Measurements from ENCODE around the gene DAPK1.

The DAPK1 gene

GRCh38 chr9:87556039-87556438 lies 58.4 kb downstream of the DAPK1 start:
- Histone ChIP-seq H3K27ac (ENCODE audit: low read depth, low read length) (no peak overlapping the region), H3K4me1 (ENCODE audit: control insufficient read depth, insufficient read depth, low read length) (peaks cover 32% of the 10 kb centered on the region), H3K36me3 (ENCODE audit: control insufficient read depth, insufficient read depth, low read length) (no peaks in the 10 kb centered on the region), H3K27me3 (ENCODE audit: control insufficient read depth, insufficient read depth, low read length) (no peaks in the 10 kb centered on the region), H3K4me3 (ENCODE audit: low read length) (no peak overlapping the region), H3K9ac (ENCODE audit: low read length) (no peak overlapping the region)

DNA sequence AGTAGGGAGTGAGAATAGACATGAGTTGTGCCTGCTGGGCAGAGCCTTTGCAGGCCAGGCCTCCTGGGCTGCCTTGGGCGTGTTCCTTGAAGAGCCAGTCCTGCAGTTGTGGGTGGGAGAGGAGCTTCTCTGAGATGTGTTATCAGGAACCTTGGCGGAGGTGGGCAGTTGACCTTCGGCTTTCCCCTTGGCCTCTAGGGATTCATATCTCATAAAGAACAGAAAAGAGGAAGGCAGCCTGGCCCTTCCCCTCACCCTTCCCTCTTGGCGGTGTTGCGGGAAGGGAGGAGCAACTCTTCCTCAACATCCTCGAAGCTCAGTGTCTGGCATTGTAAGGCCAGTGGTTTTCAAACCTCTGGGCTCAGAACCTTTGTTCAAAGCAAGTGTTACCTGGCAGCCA lies 59.2 kb downstream of the DAPK1 start:
- H3K9ac ChIP-seq (ENCODE audit: low read length) = no peak overlapping the region

DNA sequence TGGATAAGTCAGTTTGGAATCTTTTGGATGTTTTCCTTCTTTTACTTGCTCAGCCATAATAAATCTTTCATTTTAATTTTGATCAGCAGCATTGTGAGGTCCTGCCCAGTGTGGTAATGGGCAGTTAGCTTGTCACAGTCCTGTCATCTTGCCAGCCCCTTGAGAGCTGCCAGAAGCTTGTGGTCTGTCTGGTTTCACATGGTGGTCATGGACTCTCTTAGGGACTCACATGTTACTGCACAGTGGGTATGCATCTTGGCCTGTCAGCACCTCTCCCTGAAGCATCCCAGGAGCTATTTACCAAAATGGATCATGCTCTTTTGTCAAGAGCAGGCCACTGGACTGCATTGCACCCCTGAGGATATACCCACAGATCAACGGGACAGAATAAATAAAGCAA lies 60.3 kb downstream of the DAPK1 start:
- Histone ChIP-seq H3K36me3 (ENCODE audit: control insufficient read depth, insufficient read depth, low read length) (no peaks in the 10 kb centered on the region), H3K27ac (ENCODE audit: low read depth, low read length) (no peak overlapping the region), H3K4me3 (ENCODE audit: low read length) (no peak overlapping the region), H3K9ac (ENCODE audit: low read length) (no peak overlapping the region), H3K27me3 (ENCODE audit: control insufficient read depth, insufficient read depth, low read length) (no peaks in the 10 kb centered on the region), H3K4me1 (ENCODE audit: control insufficient read depth, insufficient read depth, low read length) (peaks cover 28% of the 10 kb centered on the region)

More for the DNA sequence above, 59.2 kb downstream of the DAPK1 start:
- Histone ChIP-seq H3K4me1 (ENCODE audit: control insufficient read depth, insufficient read depth, low read length) (peaks cover 30% of the 10 kb centered on the region), H3K27me3 (ENCODE audit: control insufficient read depth, insufficient read depth, low read length) (no peaks in the 10 kb centered on the region), H3K27ac (ENCODE audit: low read depth, low read length) (peak overlapping the region; percentile 36), H3K36me3 (ENCODE audit: control insufficient read depth, insufficient read depth, low read length) (no peaks in the 10 kb centered on the region), H3K4me3 (ENCODE audit: low read length) (no peak overlapping the region)

DNA sequence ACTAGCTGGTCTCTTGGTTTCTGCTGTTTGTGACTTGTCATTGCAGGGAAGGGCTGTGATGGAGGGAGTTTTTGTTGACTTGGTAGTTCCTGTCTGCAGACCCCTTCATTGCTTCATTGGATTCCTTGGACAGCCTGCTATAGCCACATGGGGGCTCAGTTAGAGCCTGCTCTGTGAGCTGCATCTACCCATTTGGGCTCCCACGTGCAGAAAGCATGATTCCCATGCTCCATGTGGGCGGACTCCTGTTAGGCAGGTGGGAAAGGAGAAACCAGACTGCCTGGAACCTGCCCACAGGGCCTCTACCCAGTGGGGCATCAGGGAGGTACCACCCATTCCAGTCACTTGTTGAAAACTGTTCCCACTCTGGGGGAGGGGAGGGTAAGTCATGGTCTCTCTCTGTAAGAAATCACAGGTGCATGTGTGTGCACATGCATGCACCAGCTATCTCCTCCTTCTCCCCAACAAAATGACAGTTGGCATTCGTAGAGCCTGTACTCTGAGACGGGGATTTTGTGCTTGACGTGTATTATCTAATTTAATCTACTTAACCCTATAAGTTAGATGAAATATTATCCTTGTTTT lies 61.0 kb downstream of the DAPK1 start:
- Histone ChIP-seq H3K4me3 (ENCODE audit: low read length) (no peak overlapping the region), H3K4me1 (ENCODE audit: control insufficient read depth, insufficient read depth, low read length) (peaks cover 32% of the 10 kb centered on the region), H3K9ac (ENCODE audit: low read length) (no peak overlapping the region), H3K27me3 (ENCODE audit: control insufficient read depth, insufficient read depth, low read length) (no peaks in the 10 kb centered on the region), H3K36me3 (ENCODE audit: control insufficient read depth, insufficient read depth, low read length) (no peaks in the 10 kb centered on the region), H3K27ac (ENCODE audit: low read depth, low read length) (no peak overlapping the region)

DNA sequence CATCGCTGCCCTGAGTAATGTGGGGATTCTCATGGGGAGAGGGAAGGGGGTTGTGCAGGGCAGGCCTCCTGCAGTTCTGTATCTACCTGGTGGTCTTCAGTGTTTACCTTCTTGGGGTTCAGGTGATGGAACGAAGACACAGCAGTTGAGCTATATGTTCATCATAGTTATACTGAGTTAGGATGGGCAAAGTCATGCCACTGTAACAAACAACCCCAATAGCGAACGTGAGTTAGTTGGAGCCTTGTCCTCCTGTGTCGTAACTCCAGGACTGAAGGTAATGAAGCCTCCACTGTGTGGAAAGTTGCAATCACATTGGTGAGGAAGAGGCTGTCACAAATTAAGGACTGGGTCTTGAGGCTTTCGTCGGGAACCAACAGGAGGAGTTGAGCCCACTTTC lies 64.4 kb downstream of the DAPK1 start:
- H3K27ac ChIP-seq (ENCODE audit: low read depth, low read length) = peak overlapping the region; percentile 60
- H3K9ac ChIP-seq (ENCODE audit: low read length) = no peak overlapping the region
- H3K4me1 ChIP-seq (ENCODE audit: control insufficient read depth, insufficient read depth, low read length) = peaks cover 39% of the 10 kb centered on the region
- no peak overlapping the region for H3K4me3 ChIP-seq (ENCODE audit: low read length)
- no peaks in the 10 kb centered on the region for H3K36me3 ChIP-seq (ENCODE audit: control insufficient read depth, insufficient read depth, low read length)
- H3K27me3 ChIP-seq (ENCODE audit: control insufficient read depth, insufficient read depth, low read length) = no peaks in the 10 kb centered on the region

DNA sequence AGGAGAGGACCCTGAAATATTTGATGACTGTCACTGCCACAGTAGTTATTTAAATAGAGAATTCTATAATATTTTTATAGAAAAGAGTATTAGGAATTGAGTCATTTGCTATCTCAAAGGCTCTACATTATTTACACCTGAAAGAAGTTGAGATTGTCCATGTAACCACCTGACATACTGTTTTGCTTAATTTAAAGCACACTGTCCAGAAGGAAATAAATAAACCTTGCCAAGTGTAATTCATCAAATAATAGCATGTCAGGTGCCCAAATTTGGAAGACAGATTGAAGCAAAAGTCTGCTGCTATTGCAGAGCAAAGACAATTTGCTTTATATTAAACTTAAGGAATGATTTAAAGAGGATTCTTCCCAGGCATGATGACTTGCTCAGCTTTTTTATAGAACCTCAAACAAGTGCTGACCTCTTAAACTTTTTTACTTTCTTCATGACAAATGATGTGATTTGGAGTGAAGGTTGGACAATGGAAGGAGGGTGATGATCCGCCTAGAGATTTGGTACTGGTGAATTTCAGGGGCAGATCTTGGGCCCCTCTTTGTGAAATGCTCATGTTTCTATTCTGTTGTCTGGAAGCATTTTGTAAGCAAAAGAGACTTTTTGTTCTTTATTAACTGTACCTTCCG lies 65.0 kb downstream of the DAPK1 start:
- H3K27ac ChIP-seq (ENCODE audit: low read depth, low read length) = peak overlapping the region; percentile 65
- peaks cover 42% of the 10 kb centered on the region for H3K4me1 ChIP-seq (ENCODE audit: control insufficient read depth, insufficient read depth, low read length)
- no peak overlapping the region for H3K9ac ChIP-seq (ENCODE audit: low read length)
- no peak overlapping the region for H3K4me3 ChIP-seq (ENCODE audit: low read length)
- H3K27me3 ChIP-seq (ENCODE audit: control insufficient read depth, insufficient read depth, low read length) = no peaks in the 10 kb centered on the region
- no peaks in the 10 kb centered on the region for H3K36me3 ChIP-seq (ENCODE audit: control insufficient read depth, insufficient read depth, low read length)

- no peaks in the 10 kb centered on the region for H3K36me3 ChIP-seq (ENCODE audit: control insufficient read depth, insufficient read depth, low read length)
- H3K27me3 ChIP-seq (ENCODE audit: control insufficient read depth, insufficient read depth, low read length) = no peaks in the 10 kb centered on the region
- H3K4me1 ChIP-seq (ENCODE audit: control insufficient read depth, insufficient read depth, low read length) = peaks cover 40% of the 10 kb centered on the region
- peak overlapping the region; percentile 65 for H3K27ac ChIP-seq (ENCODE audit: low read depth, low read length)
- H3K9ac ChIP-seq (ENCODE audit: low read length) = no peak overlapping the region
- H3K4me3 ChIP-seq (ENCODE audit: low read length) = no peak overlapping the region
Measured at GRCh38 chr9:87564111-87564510, 66.4 kb downstream of the DAPK1 start.

GRCh38 chr9:87564791-87565241 lies 67.1 kb downstream of the DAPK1 start:
- H3K27ac ChIP-seq (ENCODE audit: low read depth, low read length) = peak overlapping the region; percentile 65
- no peaks in the 10 kb centered on the region for H3K36me3 ChIP-seq (ENCODE audit: control insufficient read depth, insufficient read depth, low read length)
- no peak overlapping the region for H3K9ac ChIP-seq (ENCODE audit: low read length)
- H3K4me1 ChIP-seq (ENCODE audit: control insufficient read depth, insufficient read depth, low read length) = peaks cover 46% of the 10 kb centered on the region
- no peaks in the 10 kb centered on the region for H3K27me3 ChIP-seq (ENCODE audit: control insufficient read depth, insufficient read depth, low read length)
- H3K4me3 ChIP-seq (ENCODE audit: low read length) = no peak overlapping the region

DNA sequence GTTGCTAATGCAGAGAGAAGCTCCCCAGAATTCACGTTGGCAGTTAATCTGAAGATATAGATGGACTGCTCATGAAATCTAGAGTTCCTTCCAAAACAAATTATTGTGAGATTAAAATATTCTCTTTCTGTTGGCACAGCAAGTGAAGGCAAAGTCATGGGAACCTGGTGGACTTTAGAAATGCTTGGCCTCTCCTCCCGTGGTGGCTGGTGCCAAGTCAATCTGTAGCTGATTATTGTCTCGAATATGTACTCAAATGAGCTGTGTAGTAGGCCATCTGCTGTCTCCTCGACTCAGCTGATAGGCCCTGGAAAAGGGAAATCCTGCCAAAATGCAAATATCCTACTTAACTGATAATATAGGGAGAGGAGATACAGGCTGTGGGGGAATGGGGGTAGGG lies 69.3 kb downstream of the DAPK1 start:
- Histone ChIP-seq H3K27me3 (ENCODE audit: control insufficient read depth, insufficient read depth, low read length) (no peaks in the 10 kb centered on the region), H3K36me3 (ENCODE audit: control insufficient read depth, insufficient read depth, low read length) (peaks cover 2% of the 10 kb centered on the region), H3K27ac (ENCODE audit: low read depth, low read length) (peak overlapping the region; percentile 12), H3K4me3 (ENCODE audit: low read length) (no peak overlapping the region), H3K9ac (ENCODE audit: low read length) (no peak overlapping the region), H3K4me1 (ENCODE audit: control insufficient read depth, insufficient read depth, low read length) (peaks cover 58% of the 10 kb centered on the region)

DNA sequence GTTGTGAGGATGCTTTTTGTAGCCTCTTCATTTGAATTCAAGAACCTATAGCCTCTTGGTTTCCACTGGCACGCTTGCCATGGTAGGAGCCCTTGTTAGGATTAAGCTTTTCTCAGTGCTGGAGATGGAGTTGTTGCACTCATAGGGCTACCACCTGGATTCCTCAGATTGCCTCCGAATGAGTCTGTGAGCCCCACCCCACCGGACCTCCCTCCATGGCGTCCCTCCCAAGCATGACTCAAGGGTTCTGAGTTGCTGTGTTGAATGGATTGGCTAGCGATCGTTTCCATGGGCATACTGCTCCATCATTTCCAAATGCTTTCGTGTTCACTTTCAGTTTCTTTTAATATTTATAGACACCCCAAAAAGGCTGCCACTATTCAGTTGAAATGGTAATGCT lies 69.9 kb downstream of the DAPK1 start:
- Histone ChIP-seq H3K9ac (ENCODE audit: low read length) (no peak overlapping the region), H3K4me1 (ENCODE audit: control insufficient read depth, insufficient read depth, low read length) (peaks cover 56% of the 10 kb centered on the region), H3K27ac (ENCODE audit: low read depth, low read length) (peak overlapping the region; percentile 50), H3K27me3 (ENCODE audit: control insufficient read depth, insufficient read depth, low read length) (no peaks in the 10 kb centered on the region), H3K4me3 (ENCODE audit: low read length) (no peak overlapping the region), H3K36me3 (ENCODE audit: control insufficient read depth, insufficient read depth, low read length) (peaks cover 2% of the 10 kb centered on the region)

- Histone ChIP-seq H3K27me3 (ENCODE audit: control insufficient read depth, insufficient read depth, low read length) (no peaks in the 10 kb centered on the region), H3K36me3 (ENCODE audit: control insufficient read depth, insufficient read depth, low read length) (peaks cover 2% of the 10 kb centered on the region), H3K9ac (ENCODE audit: low read length) (no peak overlapping the region), H3K4me3 (ENCODE audit: low read length) (no peak overlapping the region), H3K4me1 (ENCODE audit: control insufficient read depth, insufficient read depth, low read length) (peaks cover 53% of the 10 kb centered on the region), H3K27ac (ENCODE audit: low read depth, low read length) (peak overlapping the region; percentile 50)
Measured at GRCh38 chr9:87567983-87568382, 70.3 kb downstream of the DAPK1 start.

DNA sequence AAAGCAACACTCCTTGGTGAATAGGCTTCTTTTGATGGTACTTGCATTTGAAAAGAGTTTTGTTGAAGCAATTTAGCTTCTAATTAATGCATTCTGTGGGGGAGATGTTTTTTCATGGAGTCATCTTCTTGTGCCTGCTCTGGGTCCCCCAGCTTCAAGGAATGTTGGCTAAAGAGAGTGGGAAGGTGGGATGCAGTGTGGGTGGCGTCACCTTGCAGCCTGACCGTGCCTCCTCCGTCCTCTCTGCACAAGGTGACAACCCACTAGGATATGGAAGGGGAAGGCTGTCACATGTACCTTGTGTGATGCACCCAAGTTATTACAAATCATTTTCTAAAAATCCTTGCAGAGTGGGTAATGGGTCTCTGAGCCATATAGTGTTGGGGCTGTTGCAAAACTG lies 70.7 kb downstream of the DAPK1 start:
- Histone ChIP-seq H3K4me1 (ENCODE audit: control insufficient read depth, insufficient read depth, low read length) (peaks cover 50% of the 10 kb centered on the region), H3K9ac (ENCODE audit: low read length) (no peak overlapping the region), H3K27ac (ENCODE audit: low read depth, low read length) (peak overlapping the region; percentile 50), H3K4me3 (ENCODE audit: low read length) (no peak overlapping the region), H3K27me3 (ENCODE audit: control insufficient read depth, insufficient read depth, low read length) (no peaks in the 10 kb centered on the region), H3K36me3 (ENCODE audit: control insufficient read depth, insufficient read depth, low read length) (peaks cover 2% of the 10 kb centered on the region)

GRCh38 chr9:87569008-87569509 lies 71.4 kb downstream of the DAPK1 start:
- Histone ChIP-seq H3K9ac (ENCODE audit: low read length) (no peak overlapping the region), H3K4me3 (ENCODE audit: low read length) (no peak overlapping the region), H3K4me1 (ENCODE audit: control insufficient read depth, insufficient read depth, low read length) (peaks cover 48% of the 10 kb centered on the region), H3K27ac (ENCODE audit: low read depth, low read length) (peak overlapping the region; percentile 50), H3K27me3 (ENCODE audit: control insufficient read depth, insufficient read depth, low read length) (no peaks in the 10 kb centered on the region), H3K36me3 (ENCODE audit: control insufficient read depth, insufficient read depth, low read length) (peaks cover 2% of the 10 kb centered on the region)
